ENCODE measurements around the gene NATD1.

DNA sequence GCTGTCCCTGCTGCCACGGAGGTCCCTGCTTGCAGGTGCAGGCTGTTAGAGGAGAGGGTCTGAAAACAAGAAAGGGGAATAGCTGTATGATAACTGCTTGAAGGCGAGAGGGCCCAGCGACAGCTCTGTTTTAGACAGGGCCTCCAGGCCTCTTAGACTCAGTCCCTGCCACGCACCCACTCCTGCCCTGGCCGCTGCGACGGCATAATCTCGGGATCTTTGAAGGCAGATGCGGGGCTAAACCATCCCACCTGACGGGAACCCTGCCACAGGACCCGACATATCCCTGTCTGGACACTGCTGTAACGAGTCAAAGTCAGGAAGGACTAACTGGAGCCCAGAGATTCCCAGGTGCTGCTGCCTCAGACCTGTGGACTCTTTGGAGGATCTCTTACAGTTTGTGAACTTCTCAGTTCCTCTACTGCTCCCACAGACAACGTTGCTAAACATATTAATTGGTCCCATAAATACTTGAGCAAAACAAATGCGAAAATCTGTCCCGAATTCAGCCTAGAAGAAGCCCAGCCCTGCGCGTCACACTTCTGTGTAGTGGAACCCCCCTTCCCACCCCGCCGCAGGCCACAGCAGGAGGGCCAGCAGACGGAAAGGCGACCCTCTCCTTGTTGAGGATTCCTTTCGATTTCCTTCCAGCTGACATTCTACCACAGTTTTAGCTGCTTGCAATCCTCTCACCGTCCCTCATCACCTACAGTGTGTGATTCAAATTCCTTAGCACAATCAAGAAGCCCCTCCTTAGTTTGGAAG lies 38.3 kb downstream of the NATD1 start:
- TF ChIP-seq, protein P1, sequence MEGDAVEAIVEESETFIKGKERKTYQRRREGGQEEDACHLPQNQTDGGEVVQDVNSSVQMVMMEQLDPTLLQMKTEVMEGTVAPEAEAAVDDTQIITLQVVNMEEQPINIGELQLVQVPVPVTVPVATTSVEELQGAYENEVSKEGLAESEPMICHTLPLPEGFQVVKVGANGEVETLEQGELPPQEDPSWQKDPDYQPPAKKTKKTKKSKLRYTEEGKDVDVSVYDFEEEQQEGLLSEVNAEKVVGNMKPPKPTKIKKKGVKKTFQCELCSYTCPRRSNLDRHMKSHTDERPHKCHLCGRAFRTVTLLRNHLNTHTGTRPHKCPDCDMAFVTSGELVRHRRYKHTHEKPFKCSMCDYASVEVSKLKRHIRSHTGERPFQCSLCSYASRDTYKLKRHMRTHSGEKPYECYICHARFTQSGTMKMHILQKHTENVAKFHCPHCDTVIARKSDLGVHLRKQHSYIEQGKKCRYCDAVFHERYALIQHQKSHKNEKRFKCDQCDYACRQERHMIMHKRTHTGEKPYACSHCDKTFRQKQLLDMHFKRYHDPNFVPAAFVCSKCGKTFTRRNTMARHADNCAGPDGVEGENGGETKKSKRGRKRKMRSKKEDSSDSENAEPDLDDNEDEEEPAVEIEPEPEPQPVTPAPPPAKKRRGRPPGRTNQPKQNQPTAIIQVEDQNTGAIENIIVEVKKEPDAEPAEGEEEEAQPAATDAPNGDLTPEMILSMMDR (IDR thresholded peaks at IDR 0.05 in 2 of 3, conservative IDR thresholded peaks at IDR 0.05 in 1 of 3; ENCODE audit: borderline replicate concordance in 1 of 3, insufficient read depth in 1 of 3, low read depth in 2 of 3, low read length in 2 of 3) = no peak
- TF ChIP-seq CEBPB (IDR thresholded peaks at IDR 0.05; ENCODE audit: low read depth) = no peak
- TF ChIP-seq SIN3A (IDR thresholded peaks at IDR 0.05; ENCODE audit: low read depth) = no peak
- TF ChIP-seq REST (IDR thresholded peaks at IDR 0.05; ENCODE audit: low read depth) = no peak
- no peak for TF ChIP-seq YY1 (IDR thresholded peaks at IDR 0.05; ENCODE audit: extremely low read depth, insufficient replicate concordance, low read depth, low read length)
- TF ChIP-seq EZH2phosphoT487 (IDR thresholded peaks at IDR 0.05; ENCODE audit: borderline replicate concordance) = no peak
- no peak; the same call in 1 of the 2 replicates for TF ChIP-seq MAX (IDR thresholded peaks at IDR 0.05)
